GM18498 (cell line): ENCODE measurements around the gene SPTA1.

Experiments
- ATAC-seq: cut with Tn5 transposase; IDR thresholded peaks from one replicate; pipeline ENCODE4 v1.9.1; 2021; ENCODE audit warnings: mild to moderate bottlenecking, moderate library complexity; ENCODE audit not compliant: unreplicated experiment

Gene SPTA1

DNA sequence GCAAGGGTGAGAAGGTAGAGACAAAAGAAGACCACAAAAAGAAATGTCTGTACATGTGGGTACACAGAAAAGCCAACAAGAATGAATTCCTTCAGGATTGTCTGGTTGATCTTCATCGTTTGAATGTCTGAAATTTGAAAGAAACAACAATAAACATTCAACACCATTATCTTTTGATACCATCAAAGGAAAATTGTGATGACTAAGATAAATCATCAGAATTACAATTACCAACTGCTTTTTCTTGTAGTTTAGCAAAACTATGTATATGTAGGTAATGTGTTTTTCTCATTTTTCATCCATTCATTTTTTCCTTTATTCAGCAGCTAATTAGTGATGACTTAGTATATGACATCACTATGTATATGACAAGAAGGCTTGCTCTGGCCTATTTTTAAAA, 106.8 kb downstream of the SPTA1 start, which contains the start of gene OR10X1:
Gene OR10X1 (minus strand): TSS at position 167 of the 400 bp plus-strand sequence. CDS start 0 bp downstream, at position 167.
- ATAC-seq: no peak

DNA sequence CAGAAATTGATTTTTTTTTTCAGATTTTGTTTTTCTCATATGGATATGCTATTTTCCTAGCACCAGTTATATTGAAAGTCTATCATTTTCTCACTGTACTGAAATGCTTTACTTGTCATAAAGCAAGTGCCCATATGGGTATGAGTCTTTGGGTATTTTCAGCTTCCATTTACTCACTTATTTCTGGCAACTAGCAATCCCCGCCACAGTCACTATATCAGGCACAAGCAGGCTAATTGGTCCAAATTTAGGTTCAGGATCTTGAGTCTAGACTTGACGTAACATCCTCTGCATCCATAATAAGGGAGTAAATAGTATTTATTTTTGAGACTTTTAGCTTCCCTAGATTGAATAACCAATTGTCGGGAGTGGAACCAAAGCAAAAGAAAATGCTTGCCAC, 109.0 kb downstream of the SPTA1 start:
- ATAC-seq: no peak

DNA sequence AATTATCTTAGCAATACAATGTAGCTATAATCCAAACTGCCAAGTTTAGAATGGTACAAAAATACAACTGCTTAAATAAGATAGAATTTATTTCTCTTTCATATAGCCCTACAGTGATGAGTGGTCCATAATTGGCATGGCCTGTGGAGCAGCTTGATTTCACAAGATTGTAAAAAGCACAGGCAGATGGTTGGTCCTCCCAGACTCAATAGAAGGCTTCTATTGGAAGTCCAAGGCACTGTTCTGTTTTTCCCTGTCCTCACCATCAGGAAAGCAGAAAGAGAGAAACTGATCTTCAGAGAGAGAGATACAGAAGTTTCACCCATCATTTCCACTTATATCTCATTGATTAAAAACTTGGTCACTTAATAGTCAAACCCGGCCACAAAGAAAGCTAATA, 114.3 kb downstream of the SPTA1 start:
- ATAC-seq: no peak

DNA sequence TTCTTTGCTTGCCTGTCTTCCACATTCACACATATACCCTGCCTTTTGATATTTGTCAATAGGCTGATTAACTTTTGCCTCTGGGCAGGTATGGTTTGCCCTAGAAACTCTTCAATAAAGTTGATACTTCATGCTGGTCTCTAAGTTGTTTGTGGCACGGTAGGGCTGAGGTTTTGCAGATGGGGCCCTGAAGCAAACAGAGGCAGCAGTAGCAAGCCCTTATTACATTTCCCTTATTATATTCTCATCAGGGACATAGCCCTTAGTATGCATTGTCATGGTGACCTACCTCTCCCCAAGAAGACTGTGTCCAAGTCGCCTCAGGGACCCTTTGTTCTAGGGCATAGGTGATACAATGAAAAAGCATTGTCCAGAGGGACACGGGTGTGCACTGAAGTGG, 116.0 kb downstream of the SPTA1 start, which contains the start of gene OR6P1:
Gene OR6P1 (minus strand): TSS at position 101 of the 400 bp plus-strand sequence. CDS start 6,976 bp downstream, outside the sequence.
- ATAC-seq: no peak

DNA sequence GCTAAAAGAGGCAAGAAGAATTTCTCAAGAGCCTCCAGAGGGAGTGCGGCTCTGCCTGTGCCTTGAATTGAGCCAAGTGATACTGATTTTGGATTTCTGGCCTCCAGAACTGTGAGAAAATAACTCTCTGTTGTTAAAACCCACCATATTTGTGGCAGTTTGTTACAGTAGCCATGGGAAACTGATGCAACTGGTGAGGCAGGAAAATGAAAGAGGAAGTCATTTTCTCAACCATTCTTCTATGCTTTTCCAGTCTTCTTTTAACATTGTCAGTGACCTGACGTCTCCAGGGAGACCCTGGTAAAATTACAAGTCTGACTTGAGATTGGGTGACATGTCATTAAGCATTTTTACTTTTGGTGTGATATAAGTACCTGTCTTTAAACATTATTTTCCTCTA, 121.9 kb downstream of the SPTA1 start:
- ATAC-seq: no peak

DNA sequence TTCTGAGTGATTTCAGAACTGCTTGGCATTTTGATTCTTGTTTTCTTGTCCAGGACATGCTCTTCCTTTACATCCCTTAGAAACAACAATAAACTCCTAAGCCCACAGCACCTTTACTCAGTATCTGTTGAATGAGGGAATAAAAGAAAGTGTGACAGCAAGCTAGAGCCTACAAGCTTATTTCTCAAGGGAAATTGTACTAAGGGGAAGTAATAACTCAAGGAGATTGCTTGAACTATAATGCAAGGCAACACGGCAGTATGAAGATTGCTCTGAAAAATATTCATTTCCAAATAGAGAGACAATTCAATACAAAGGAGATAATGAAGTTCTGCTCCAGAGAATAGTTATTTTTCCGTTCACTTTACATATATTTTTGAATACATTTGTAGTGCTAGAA, 122.7 kb downstream of the SPTA1 start:
- no peak for ATAC-seq
